Measurements from ENCODE around the gene SRBD1.
"Not testable (repeated sequence)": the region's sequence is repeated elsewhere in the genome, so short reads cannot be mapped to it uniquely, and the experiment has no call there.

SRBD1 gene

DNA sequence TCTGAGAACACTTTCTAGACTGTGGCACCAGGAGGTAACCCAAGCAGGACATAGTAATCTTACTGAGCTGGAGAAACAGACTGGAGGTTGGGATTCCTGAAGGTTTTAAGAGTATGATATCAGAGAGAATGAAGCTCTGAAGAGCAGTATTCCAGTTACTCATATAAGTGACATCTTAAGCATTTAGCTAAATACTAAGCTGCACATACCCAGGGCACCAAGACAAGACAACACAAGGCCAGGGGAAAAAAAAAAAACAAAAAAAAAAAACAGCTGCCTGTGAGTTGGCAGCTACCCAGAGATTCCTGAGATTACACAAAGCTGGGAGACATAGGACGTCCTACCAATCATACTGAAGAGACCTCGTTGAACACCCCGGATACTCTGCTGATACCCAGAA is 175.8 kb downstream of the SRBD1 start:
- no peak overlapping the region for H3K4me3 ChIP-seq (ENCODE audit: low read depth, low read length)

DNA sequence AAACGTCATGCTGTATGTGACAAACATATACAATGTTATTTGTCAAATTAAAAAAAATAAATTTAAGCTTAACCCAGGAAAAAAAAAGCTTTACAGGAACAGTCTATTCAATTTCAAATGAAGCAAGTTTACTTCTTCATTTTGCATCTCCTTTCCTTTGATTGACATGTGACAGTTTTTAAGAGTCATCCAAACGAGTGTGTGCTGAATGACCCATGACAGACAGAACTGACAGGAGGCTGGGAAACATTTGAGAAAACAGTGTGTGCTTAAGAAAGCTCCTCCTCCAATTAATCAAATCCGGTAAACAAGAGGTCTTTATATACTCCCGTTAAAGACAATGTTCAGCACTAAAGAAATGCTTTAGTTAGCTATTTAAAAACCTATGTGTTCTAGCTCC is 177.7 kb downstream of the SRBD1 start:
- TF ChIP-seq, protein P1, sequence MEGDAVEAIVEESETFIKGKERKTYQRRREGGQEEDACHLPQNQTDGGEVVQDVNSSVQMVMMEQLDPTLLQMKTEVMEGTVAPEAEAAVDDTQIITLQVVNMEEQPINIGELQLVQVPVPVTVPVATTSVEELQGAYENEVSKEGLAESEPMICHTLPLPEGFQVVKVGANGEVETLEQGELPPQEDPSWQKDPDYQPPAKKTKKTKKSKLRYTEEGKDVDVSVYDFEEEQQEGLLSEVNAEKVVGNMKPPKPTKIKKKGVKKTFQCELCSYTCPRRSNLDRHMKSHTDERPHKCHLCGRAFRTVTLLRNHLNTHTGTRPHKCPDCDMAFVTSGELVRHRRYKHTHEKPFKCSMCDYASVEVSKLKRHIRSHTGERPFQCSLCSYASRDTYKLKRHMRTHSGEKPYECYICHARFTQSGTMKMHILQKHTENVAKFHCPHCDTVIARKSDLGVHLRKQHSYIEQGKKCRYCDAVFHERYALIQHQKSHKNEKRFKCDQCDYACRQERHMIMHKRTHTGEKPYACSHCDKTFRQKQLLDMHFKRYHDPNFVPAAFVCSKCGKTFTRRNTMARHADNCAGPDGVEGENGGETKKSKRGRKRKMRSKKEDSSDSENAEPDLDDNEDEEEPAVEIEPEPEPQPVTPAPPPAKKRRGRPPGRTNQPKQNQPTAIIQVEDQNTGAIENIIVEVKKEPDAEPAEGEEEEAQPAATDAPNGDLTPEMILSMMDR (IDR thresholded peaks at IDR 0.05; ENCODE audit: borderline replicate concordance, insufficient read depth, low read depth, low read length), result no peak
- H3K4me3 ChIP-seq (ENCODE audit: low read depth, low read length), result no peak overlapping the region

More for the DNA sequence above, 175.8 kb downstream of the SRBD1 start:
- TF ChIP-seq, protein P1 (IDR thresholded peaks at IDR 0.05; ENCODE audit: borderline replicate concordance, insufficient read depth, low read depth, low read length), result no peak

DNA sequence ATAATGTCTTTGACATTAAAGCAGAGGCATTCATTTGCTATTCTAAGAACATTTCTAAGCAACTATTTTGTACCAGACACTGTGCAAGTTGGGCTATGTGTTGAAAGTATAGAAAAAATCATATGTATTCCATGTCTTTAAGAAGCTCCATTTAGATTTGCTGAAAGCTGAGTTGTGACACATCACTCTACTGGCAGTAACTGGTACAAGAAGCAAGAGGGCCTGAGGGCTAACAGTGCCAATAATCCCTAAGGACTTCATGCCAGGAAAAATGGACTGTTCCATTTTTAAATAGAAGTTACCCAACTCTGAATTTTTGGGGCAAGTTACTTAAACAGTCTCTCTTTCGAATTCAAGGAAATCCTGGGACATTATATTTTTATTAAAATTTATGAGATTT is 178.7 kb downstream of the SRBD1 start:
- H3K4me3 ChIP-seq (ENCODE audit: low read depth, low read length), result no peak overlapping the region
- TF ChIP-seq, protein P1 (IDR thresholded peaks at IDR 0.05; ENCODE audit: borderline replicate concordance, insufficient read depth, low read depth, low read length), result no peak

DNA sequence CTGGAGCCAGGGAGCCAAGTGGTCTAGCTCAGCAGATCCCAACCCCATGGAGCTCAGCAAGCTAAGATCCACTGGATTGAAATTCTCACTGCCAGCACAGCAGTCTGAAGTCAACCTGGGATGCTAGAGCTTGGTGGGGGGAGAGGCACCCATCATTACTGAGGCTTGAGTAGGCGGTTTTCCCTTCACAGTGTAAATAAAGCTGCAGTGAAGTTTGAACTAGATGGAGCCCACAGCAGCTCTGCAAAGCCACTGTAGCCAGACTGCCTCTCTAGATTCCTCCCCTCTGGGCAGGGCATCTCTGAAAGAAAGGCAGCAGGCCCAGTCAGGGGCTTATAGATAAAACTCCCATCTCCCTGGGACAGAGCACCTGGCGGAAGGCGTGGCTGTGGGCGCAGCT is 185.0 kb downstream of the SRBD1 start:
- not testable (repeated sequence) for H3K4me3 ChIP-seq (ENCODE audit: low read depth, low read length)

DNA sequence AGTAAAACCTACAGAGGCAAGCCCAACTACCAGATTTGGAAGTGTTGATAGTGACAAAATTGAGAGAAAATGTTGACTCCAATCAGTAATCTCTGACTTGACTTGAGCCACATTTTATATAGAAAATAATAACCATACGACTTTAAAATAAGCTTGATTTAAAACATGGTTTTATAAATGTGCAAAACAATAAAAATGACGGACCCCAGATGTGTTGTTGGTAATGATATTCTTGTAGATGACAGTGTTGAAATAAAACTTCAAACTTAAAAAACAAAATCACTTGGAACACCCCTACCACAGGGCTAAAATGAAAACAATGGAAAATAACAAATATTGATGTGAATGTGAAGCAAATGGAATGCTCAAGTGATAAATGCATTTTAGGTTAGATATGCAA is 188.1 kb downstream of the SRBD1 start:
- TF ChIP-seq, protein P1 (IDR thresholded peaks at IDR 0.05; ENCODE audit: borderline replicate concordance, insufficient read depth, low read depth, low read length), result no peak
- H3K4me3 ChIP-seq (ENCODE audit: low read depth, low read length), result no peak overlapping the region

DNA sequence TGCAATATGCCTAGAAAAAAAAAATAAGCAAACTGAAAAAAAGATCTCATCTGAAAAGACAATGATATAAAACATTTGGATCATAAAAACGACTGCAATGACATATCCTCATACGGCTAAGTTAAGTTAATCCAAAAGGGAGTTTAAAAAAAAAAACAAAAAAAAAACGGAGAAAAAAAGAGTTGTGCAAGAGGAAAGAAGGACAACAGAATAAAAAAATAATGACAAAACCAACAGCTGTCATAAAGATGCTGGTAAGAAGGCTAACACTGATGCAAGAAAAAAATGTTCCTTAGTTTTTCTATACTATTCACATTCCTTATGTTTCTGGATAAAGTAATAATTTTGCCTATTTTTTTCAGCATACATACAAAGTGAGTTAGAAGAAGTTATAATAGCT is 192.5 kb downstream of the SRBD1 start:
- TF ChIP-seq, protein P1 (IDR thresholded peaks at IDR 0.05; ENCODE audit: borderline replicate concordance, insufficient read depth, low read depth, low read length), result no peak

DNA sequence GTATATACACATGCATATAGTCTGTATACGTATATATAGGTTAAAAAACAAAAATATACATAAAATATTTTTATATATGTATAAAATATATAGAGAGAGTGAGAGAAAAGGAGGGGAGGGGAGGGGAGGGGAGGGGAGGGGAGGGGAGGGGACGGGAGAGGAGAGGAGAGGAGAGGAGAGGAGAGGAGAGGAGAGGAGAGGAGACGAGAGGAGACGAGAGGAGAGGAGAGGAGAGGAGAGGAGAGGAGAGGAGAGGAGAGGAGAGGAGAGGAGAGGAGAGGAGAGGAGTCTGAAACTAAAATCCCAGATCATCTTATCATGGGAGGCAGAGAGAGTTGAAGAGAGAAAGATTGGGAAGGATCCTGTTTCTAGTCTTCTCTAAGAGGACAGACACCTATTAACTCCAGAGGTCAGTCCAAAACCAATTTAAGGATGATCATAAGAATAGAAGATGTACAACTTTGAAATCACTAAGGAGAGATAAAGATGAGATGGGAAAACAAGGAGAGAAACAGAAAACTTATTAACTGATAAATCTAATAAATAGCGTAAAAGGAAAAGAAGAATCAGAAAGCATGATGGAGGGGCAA is 195.4 kb downstream of the SRBD1 start:
- H3K4me3 ChIP-seq (ENCODE audit: low read depth, low read length), result no peak overlapping the region
- TF ChIP-seq, protein P1 (IDR thresholded peaks at IDR 0.05; ENCODE audit: borderline replicate concordance, insufficient read depth, low read depth, low read length), result no peak

More for the DNA sequence above, 192.5 kb downstream of the SRBD1 start:
- H3K4me3 ChIP-seq (ENCODE audit: low read depth, low read length), result no peak overlapping the region
